ENCODE data around the gene ADGRG6. TPM values are rescaled to one million over a fixed set of nuclear protein-coding genes. Genes with fewer than 3 reads are reported as not detected.

Gene ADGRG6
- total RNA-seq, 4 donors from 2014 or later, result 15.7 to 43.3 (median 32.2) TPM

- Histone ChIP-seq H3K9me3 (no peaks in the 10 kb centered on the region), H3K4me1 (no peaks in the 10 kb centered on the region), H3K4me3 (no peak overlapping the region), H3K36me3 (no peaks in the 10 kb centered on the region), H3K27me3 (no peaks in the 10 kb centered on the region), H3K27ac (no peak overlapping the region)
- TF ChIP-seq POLR2A (IDR thresholded peaks at IDR 0.05), result no peak
- TF ChIP-seq CTCF (IDR thresholded peaks at IDR 0.05), result no peak
- DNase-seq, result no peak
These were observed 55.0 kb downstream of the ADGRG6 start for GRCh38 chr6:142356884-142357225.

GRCh38 chr6:142357879-142358278, 56.1 kb downstream of the ADGRG6 start:
- H3K27ac ChIP-seq, result no peak overlapping the region
- H3K36me3 ChIP-seq, result no peaks in the 10 kb centered on the region
- TF ChIP-seq CTCF (IDR thresholded peaks at IDR 0.05) (no peak), POLR2A (IDR thresholded peaks at IDR 0.05) (no peak)
- no peaks in the 10 kb centered on the region for H3K4me1 ChIP-seq
- no peaks in the 10 kb centered on the region for H3K9me3 ChIP-seq
- no peak for DNase-seq
- H3K27me3 ChIP-seq, result no peaks in the 10 kb centered on the region
- H3K4me3 ChIP-seq, result no peak overlapping the region

- no peak overlapping the region for H3K27ac ChIP-seq
- H3K27me3 ChIP-seq, result no peaks in the 10 kb centered on the region
- H3K4me1 ChIP-seq, result no peaks in the 10 kb centered on the region
- DNase-seq, result no peak
- no peaks in the 10 kb centered on the region for H3K9me3 ChIP-seq
- no peak for TF ChIP-seq POLR2A (IDR thresholded peaks at IDR 0.05)
- TF ChIP-seq CTCF (IDR thresholded peaks at IDR 0.05), result no peak
- no peaks in the 10 kb centered on the region for H3K36me3 ChIP-seq
- no peak overlapping the region for H3K4me3 ChIP-seq
These were observed 57.6 kb downstream of the ADGRG6 start for GRCh38 chr6:142359271-142359960.

- no peaks in the 10 kb centered on the region for H3K9me3 ChIP-seq
- no peak for TF ChIP-seq CTCF (IDR thresholded peaks at IDR 0.05)
- TF ChIP-seq POLR2A (IDR thresholded peaks at IDR 0.05), result no peak
- no peak for DNase-seq
- no peaks in the 10 kb centered on the region for H3K27me3 ChIP-seq
- no peaks in the 10 kb centered on the region for H3K36me3 ChIP-seq
- H3K27ac ChIP-seq, result no peak overlapping the region
- H3K4me3 ChIP-seq, result no peak overlapping the region
- no peaks in the 10 kb centered on the region for H3K4me1 ChIP-seq
These were observed 59.5 kb downstream of the ADGRG6 start for GRCh38 chr6:142361345-142361744.

- Histone ChIP-seq H3K36me3 (no peaks in the 10 kb centered on the region), H3K4me3 (no peak overlapping the region), H3K4me1 (no peaks in the 10 kb centered on the region), H3K9me3 (no peaks in the 10 kb centered on the region), H3K27ac (no peak overlapping the region), H3K27me3 (no peaks in the 10 kb centered on the region)
- TF ChIP-seq CTCF (IDR thresholded peaks at IDR 0.05) (no peak), POLR2A (IDR thresholded peaks at IDR 0.05) (no peak)
- no peak for DNase-seq
These were observed 60.3 kb downstream of the ADGRG6 start for GRCh38 chr6:142361779-142362750.

Measured in Peyer's patch (tissue), 4 donors.